Neural cell (in vitro differentiated cells): ENCODE results near the gene UNC5C. TPM values are rescaled to one million over a fixed set of nuclear protein-coding genes. Genes with fewer than 3 reads are reported as not detected.

Source experiments
- H2AFZ ChIP-seq: fragments of 200-600, 300-800 bp; sonication (generic), shearing (Covaris generic); 2 replicates; pipeline ENCODE4 v1.6.0; 2014; ENCODE audit warnings: low read depth, mild to moderate bottlenecking, antibody characterized with exemption, low read length, moderate library complexity
- H3F3A ChIP-seq: fragments of 200-600 bp; shearing (Covaris generic); 2 replicates; pipeline ENCODE4 v1.6.1; 2016; ENCODE audit warnings: mild to moderate bottlenecking, moderate library complexity, mixed read lengths, antibody characterized with exemption, low read length; ENCODE audit not compliant: insufficient read depth, poor library complexity, severe bottlenecking
- H3K27ac ChIP-seq: fragments of 200-600, 300-800 bp; sonication (generic), shearing (Covaris generic); 2 replicates; pipeline ENCODE4 v1.5.1; 2014; ENCODE audit warnings: mild to moderate bottlenecking, low read length, moderate library complexity
- H3K27me3 ChIP-seq: fragments of 300-800, 200-600 bp; sonication (generic), shearing (Covaris generic); 2 replicates; pipeline ENCODE4 v1.6.0; 2014; ENCODE audit warnings: mild to moderate bottlenecking, low read depth, low read length, moderate library complexity; ENCODE audit not compliant: insufficient read depth
- H3K36me3 ChIP-seq: fragments of 300-800, 200-600 bp; sonication (generic), shearing (Covaris generic); 2 replicates; pipeline ENCODE4 v1.5.1; 2014; ENCODE audit warnings: mild to moderate bottlenecking, antibody characterized with exemption, low read length, moderate library complexity; ENCODE audit not compliant: insufficient read depth
- H3K4me2 ChIP-seq: fragments of 300-800, 200-600 bp; sonication (generic), shearing (Covaris generic); 2 replicates; pipeline ENCODE4 v1.6.0; 2014; ENCODE audit warnings: mild to moderate bottlenecking, low read length
- H3K4me3 ChIP-seq: fragments of 300-800, 200-600 bp; sonication (generic), shearing (Covaris generic); 2 replicates; pipeline ENCODE4 v1.5.1; 2014; ENCODE audit warnings: mild to moderate bottlenecking, low read length, moderate library complexity
- H3K79me2 ChIP-seq: fragments of 200-600 bp; shearing (Covaris generic); replicated peaks from 2 replicates; pipeline ENCODE4 v1.6.0; 2014; ENCODE audit warnings: mild to moderate bottlenecking, low read length, moderate library complexity; ENCODE audit not compliant: insufficient read depth
- H3K9ac ChIP-seq: fragments of 300-800, 200-600 bp; sonication (generic), shearing (Covaris generic); 2 replicates; pipeline ENCODE4 v1.6.1; 2016; ENCODE audit warnings: mild to moderate bottlenecking, low read length, mixed read lengths
- H3K9me2 ChIP-seq: fragments of 200-600 bp; shearing (Covaris generic); 2 replicates; pipeline ENCODE4 v1.6.1; 2016; ENCODE audit warnings: mild to moderate bottlenecking, low read length, mixed read lengths; ENCODE audit not compliant: insufficient read depth
- H3K9me3 ChIP-seq: fragments of 200-600, 300-800 bp; sonication (generic), shearing (Covaris generic); 2 replicates; pipeline ENCODE4 v1.6.1; 2016; ENCODE audit warnings: mild to moderate bottlenecking, mixed run types, low read length, moderate library complexity, mixed read lengths
- H4K20me1 ChIP-seq: fragments of 200-600 bp; shearing (Covaris generic); 2 replicates; pipeline ENCODE4 v1.6.1; 2016; ENCODE audit warnings: mild to moderate bottlenecking, mixed run types; ENCODE audit not compliant: insufficient read depth
- EP300 ChIP-seq: fragments of 450-650 bp; conservative IDR thresholded peaks from 2 replicates; pipeline ENCODE4 v1.6.1; 2014; ENCODE audit warnings: antibody characterized with exemption, mild to moderate bottlenecking, moderate library complexity; ENCODE audit not compliant: poor library complexity, severe bottlenecking
- EZH2 ChIP-seq: fragments of 200-600, 300-800 bp; shearing (Covaris generic), sonication (generic); IDR thresholded peaks from 2 replicates; pipeline ENCODE4 v1.6.1; 2014; ENCODE audit warnings: antibody characterized with exemption, low read length, borderline replicate concordance, mild to moderate bottlenecking; ENCODE audit not compliant: insufficient read depth, poor library complexity, severe bottlenecking
- MXI1 ChIP-seq: fragments of 450-650 bp; conservative IDR thresholded peaks from 2 replicates; pipeline ENCODE4 v1.6.1; 2014; ENCODE audit warnings: antibody characterized with exemption, mild to moderate bottlenecking; ENCODE audit not compliant: poor library complexity, severe bottlenecking
- POLR2AphosphoS5 ChIP-seq: IDR thresholded peaks from 2 replicates; pipeline ENCODE4 v1.6.1; 2012
- RAD21 ChIP-seq: fragments of 450-650 bp; conservative IDR thresholded peaks from 2 replicates; pipeline ENCODE4 v1.6.1; 2014; ENCODE audit warnings: antibody characterized with exemption, mild to moderate bottlenecking, moderate library complexity
- SMC3 ChIP-seq: fragments of 450-650 bp; conservative IDR thresholded peaks from 2 replicates; pipeline ENCODE4 v1.6.1; 2014; ENCODE audit warnings: antibody characterized with exemption, mild to moderate bottlenecking, moderate library complexity; ENCODE audit not compliant: poor library complexity
- TAF1 ChIP-seq: IDR thresholded peaks from 2 replicates; pipeline ENCODE4 v1.6.1; 2012; ENCODE audit warnings: low read depth
- polyA plus RNA-seq: library from polyadenylated mRNA; depleted of rRNA; stranded (reverse); fragments of >200 nt; gene quantifications from 2 replicates; pipeline ENCODE4 v1.2.3, GENCODE V29; 2014
- TF ChIP-seq, protein P1 (sequence below): fragments of 450-650 bp; IDR thresholded peaks from 2 replicates; pipeline ENCODE4 v1.5.1; 2014; ENCODE audit warnings: antibody characterized with exemption, mild to moderate bottlenecking, moderate library complexity; ENCODE audit not compliant: poor library complexity, severe bottlenecking
- TF ChIP-seq, protein P2 (sequence below): IDR thresholded peaks from 2 replicates; pipeline ENCODE4 v1.6.1; 2012; ENCODE audit warnings: borderline replicate concordance

UNC5C gene
- polyA plus RNA-seq, 1 donor from 2014 or later: 0.56 TPM

- no peak overlapping the region for H3K27ac ChIP-seq
Observed at GRCh38 chr4:95158045-95158444, 390.7 kb downstream of the UNC5C start.

DNA sequence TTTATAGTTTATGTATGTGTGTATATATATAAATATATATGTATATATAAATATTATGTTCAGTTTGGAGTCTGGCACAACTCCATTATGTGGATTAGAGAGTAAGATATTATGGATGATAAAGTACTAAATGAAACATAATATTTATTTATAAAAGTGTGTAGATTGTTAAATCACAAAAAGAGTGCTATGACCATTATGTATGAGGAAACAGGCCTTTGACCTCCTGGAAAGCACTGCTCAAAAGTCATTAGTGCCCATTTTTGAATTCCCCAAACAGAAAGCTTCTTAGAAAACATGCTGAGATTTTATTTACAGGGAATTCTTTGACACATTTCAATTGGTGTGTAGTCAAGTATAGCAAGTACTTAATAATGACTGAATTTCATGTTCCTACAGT lies 391.2 kb downstream of the UNC5C start:
- Histone ChIP-seq H3K27me3 (no peaks in the 10 kb centered on the region), H3F3A (no peaks in the 10 kb centered on the region), H3K9me2 (no peaks in the 10 kb centered on the region), H3K9me3 (no peaks in the 10 kb centered on the region), H3K36me3 (no peaks in the 10 kb centered on the region), H3K4me3 (no peak overlapping the region), H3K27ac (no peak overlapping the region), H3K4me2 (no peak overlapping the region), H3K9ac (no peak overlapping the region), H4K20me1 (no peaks in the 10 kb centered on the region), H2AFZ (no peak overlapping the region), H3K79me2 (no peaks in the 10 kb centered on the region)
- TF ChIP-seq, protein P1, sequence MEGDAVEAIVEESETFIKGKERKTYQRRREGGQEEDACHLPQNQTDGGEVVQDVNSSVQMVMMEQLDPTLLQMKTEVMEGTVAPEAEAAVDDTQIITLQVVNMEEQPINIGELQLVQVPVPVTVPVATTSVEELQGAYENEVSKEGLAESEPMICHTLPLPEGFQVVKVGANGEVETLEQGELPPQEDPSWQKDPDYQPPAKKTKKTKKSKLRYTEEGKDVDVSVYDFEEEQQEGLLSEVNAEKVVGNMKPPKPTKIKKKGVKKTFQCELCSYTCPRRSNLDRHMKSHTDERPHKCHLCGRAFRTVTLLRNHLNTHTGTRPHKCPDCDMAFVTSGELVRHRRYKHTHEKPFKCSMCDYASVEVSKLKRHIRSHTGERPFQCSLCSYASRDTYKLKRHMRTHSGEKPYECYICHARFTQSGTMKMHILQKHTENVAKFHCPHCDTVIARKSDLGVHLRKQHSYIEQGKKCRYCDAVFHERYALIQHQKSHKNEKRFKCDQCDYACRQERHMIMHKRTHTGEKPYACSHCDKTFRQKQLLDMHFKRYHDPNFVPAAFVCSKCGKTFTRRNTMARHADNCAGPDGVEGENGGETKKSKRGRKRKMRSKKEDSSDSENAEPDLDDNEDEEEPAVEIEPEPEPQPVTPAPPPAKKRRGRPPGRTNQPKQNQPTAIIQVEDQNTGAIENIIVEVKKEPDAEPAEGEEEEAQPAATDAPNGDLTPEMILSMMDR: no peak
- TF ChIP-seq TAF1 (no peak), RAD21 (no peak), MXI1 (no peak), EZH2 (no peak), EP300 (no peak), POLR2AphosphoS5 (no peak), SMC3 (no peak)
- TF ChIP-seq, protein P2, sequence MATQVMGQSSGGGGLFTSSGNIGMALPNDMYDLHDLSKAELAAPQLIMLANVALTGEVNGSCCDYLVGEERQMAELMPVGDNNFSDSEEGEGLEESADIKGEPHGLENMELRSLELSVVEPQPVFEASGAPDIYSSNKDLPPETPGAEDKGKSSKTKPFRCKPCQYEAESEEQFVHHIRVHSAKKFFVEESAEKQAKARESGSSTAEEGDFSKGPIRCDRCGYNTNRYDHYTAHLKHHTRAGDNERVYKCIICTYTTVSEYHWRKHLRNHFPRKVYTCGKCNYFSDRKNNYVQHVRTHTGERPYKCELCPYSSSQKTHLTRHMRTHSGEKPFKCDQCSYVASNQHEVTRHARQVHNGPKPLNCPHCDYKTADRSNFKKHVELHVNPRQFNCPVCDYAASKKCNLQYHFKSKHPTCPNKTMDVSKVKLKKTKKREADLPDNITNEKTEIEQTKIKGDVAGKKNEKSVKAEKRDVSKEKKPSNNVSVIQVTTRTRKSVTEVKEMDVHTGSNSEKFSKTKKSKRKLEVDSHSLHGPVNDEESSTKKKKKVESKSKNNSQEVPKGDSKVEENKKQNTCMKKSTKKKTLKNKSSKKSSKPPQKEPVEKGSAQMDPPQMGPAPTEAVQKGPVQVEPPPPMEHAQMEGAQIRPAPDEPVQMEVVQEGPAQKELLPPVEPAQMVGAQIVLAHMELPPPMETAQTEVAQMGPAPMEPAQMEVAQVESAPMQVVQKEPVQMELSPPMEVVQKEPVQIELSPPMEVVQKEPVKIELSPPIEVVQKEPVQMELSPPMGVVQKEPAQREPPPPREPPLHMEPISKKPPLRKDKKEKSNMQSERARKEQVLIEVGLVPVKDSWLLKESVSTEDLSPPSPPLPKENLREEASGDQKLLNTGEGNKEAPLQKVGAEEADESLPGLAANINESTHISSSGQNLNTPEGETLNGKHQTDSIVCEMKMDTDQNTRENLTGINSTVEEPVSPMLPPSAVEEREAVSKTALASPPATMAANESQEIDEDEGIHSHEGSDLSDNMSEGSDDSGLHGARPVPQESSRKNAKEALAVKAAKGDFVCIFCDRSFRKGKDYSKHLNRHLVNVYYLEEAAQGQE: no peak

More at GRCh38 chr4:95158045-95158444, 390.7 kb downstream of the UNC5C start:
- Histone ChIP-seq H3K79me2 (no peaks in the 10 kb centered on the region), H3K4me3 (no peak overlapping the region), H2AFZ (no peak overlapping the region), H3K4me2 (no peak overlapping the region), H3K9me3 (no peaks in the 10 kb centered on the region), H3K9ac (no peak overlapping the region), H3K27me3 (no peaks in the 10 kb centered on the region), H3K9me2 (no peaks in the 10 kb centered on the region), H4K20me1 (no peaks in the 10 kb centered on the region), H3K36me3 (no peaks in the 10 kb centered on the region), H3F3A (no peaks in the 10 kb centered on the region)
- no peak for TF ChIP-seq EP300
- TF ChIP-seq, protein P2: no peak
- no peak for TF ChIP-seq MXI1
- no peak for TF ChIP-seq SMC3
- TF ChIP-seq, protein P1: no peak
- TF ChIP-seq EZH2: no peak
- no peak for TF ChIP-seq RAD21
